ENCODE measurements around the gene SCO1.

Gene SCO1

GRCh38 chr17:10739386-10739785 is 42.1 kb upstream of the SCO1 start:
- no peak for TF ChIP-seq EZH2 (IDR thresholded peaks at IDR 0.05; ENCODE audit: borderline replicate concordance, low read length)
- no peak for TF ChIP-seq CTCF (IDR thresholded peaks at IDR 0.05; ENCODE audit: low read length)
- Histone ChIP-seq H2AFZ (ENCODE audit: low read length) (no peak overlapping the region), H3K4me3 (ENCODE audit: low read depth, low read length, poor library complexity, severe bottlenecking) (no peak overlapping the region), H3K79me2 (ENCODE audit: insufficient read depth, low read length) (no peaks in the 10 kb centered on the region), H3K9me2 (ENCODE audit: low read depth, low read length) (no peaks in the 10 kb centered on the region), H3F3A (ENCODE audit: insufficient read depth, low read length) (no peaks in the 10 kb centered on the region), H3K4me2 (ENCODE audit: low read length) (no peak overlapping the region), H3K9ac (ENCODE audit: low read length) (no peak overlapping the region), H3K27me3 (ENCODE audit: insufficient read depth, low read length) (no peaks in the 10 kb centered on the region; the same call in 1 of the 2 replicates), H4K20me1 (ENCODE audit: insufficient read depth, low read length) (no peaks in the 10 kb centered on the region), H3K36me3 (ENCODE audit: insufficient read depth, low read length) (no peaks in the 10 kb centered on the region), H3K9me3 (ENCODE audit: low read length) (no peaks in the 10 kb centered on the region), H3K4me1 (ENCODE audit: insufficient read depth, low read length, severe bottlenecking) (no peaks in the 10 kb centered on the region), H3K27ac (ENCODE audit: low read depth, low read length, poor library complexity, severe bottlenecking) (no peak overlapping the region)

GRCh38 chr17:10738521-10739258 is 41.4 kb upstream of the SCO1 start:
- Histone ChIP-seq H3K27ac (ENCODE audit: low read depth, low read length, poor library complexity, severe bottlenecking) (no peak overlapping the region), H3K4me3 (ENCODE audit: low read depth, low read length, poor library complexity, severe bottlenecking) (no peak overlapping the region)

GRCh38 chr17:10737736-10738135 is 40.4 kb upstream of the SCO1 start:
- H3K4me1 ChIP-seq (ENCODE audit: insufficient read depth, low read length, severe bottlenecking), result no peaks in the 10 kb centered on the region
- H3K79me2 ChIP-seq (ENCODE audit: insufficient read depth, low read length), result no peaks in the 10 kb centered on the region
- no peaks in the 10 kb centered on the region; the same call in 1 of the 2 replicates for H3K27me3 ChIP-seq (ENCODE audit: insufficient read depth, low read length)
- no peak overlapping the region for H3K27ac ChIP-seq (ENCODE audit: low read depth, low read length, poor library complexity, severe bottlenecking)
- no peaks in the 10 kb centered on the region for H4K20me1 ChIP-seq (ENCODE audit: insufficient read depth, low read length)
- no peaks in the 10 kb centered on the region for H3K9me3 ChIP-seq (ENCODE audit: low read length)
- H3K9me2 ChIP-seq (ENCODE audit: low read depth, low read length), result no peaks in the 10 kb centered on the region
- H3K36me3 ChIP-seq (ENCODE audit: insufficient read depth, low read length), result no peaks in the 10 kb centered on the region
- no peaks in the 10 kb centered on the region for H3F3A ChIP-seq (ENCODE audit: insufficient read depth, low read length)
- TF ChIP-seq EZH2 (IDR thresholded peaks at IDR 0.05; ENCODE audit: borderline replicate concordance, low read length) (no peak), CTCF (IDR thresholded peaks at IDR 0.05; ENCODE audit: low read length) (no peak)
- no peak overlapping the region for H3K4me2 ChIP-seq (ENCODE audit: low read length)
- no peak overlapping the region for H2AFZ ChIP-seq (ENCODE audit: low read length)
- no peak overlapping the region for H3K9ac ChIP-seq (ENCODE audit: low read length)
- no peak overlapping the region for H3K4me3 ChIP-seq (ENCODE audit: low read depth, low read length, poor library complexity, severe bottlenecking)

More at GRCh38 chr17:10738521-10739258, 41.4 kb upstream of the SCO1 start:
- no peaks in the 10 kb centered on the region for H3K79me2 ChIP-seq (ENCODE audit: insufficient read depth, low read length)
- H3K9ac ChIP-seq (ENCODE audit: low read length), result no peak overlapping the region
- no peak overlapping the region for H3K4me2 ChIP-seq (ENCODE audit: low read length)
- no peak overlapping the region for H2AFZ ChIP-seq (ENCODE audit: low read length)
- TF ChIP-seq EZH2 (IDR thresholded peaks at IDR 0.05; ENCODE audit: borderline replicate concordance, low read length), result no peak
- TF ChIP-seq CTCF (IDR thresholded peaks at IDR 0.05; ENCODE audit: low read length), result no peak
- H3K9me2 ChIP-seq (ENCODE audit: low read depth, low read length), result no peaks in the 10 kb centered on the region
- no peaks in the 10 kb centered on the region for H3K36me3 ChIP-seq (ENCODE audit: insufficient read depth, low read length)
- no peaks in the 10 kb centered on the region for H3K9me3 ChIP-seq (ENCODE audit: low read length)
- no peaks in the 10 kb centered on the region; the same call in 1 of the 2 replicates for H3K27me3 ChIP-seq (ENCODE audit: insufficient read depth, low read length)
- no peaks in the 10 kb centered on the region for H4K20me1 ChIP-seq (ENCODE audit: insufficient read depth, low read length)
- H3F3A ChIP-seq (ENCODE audit: insufficient read depth, low read length), result no peaks in the 10 kb centered on the region
- no peaks in the 10 kb centered on the region for H3K4me1 ChIP-seq (ENCODE audit: insufficient read depth, low read length, severe bottlenecking)
